HEK293 (cell line): Measurements from ENCODE around the gene MAGEA10.

Source experiments
- YY1 ChIP-seq: fragments of 450-650 bp; formaldehyde crosslinking; IDR thresholded peaks from 2 replicates; pipeline ENCODE4 v1.5.1; 2018; ENCODE audit warnings: missing biosample characterization, missing genetic modification characterization
- ZBTB1 ChIP-seq: fragments of 450-650 bp; formaldehyde crosslinking; IDR thresholded peaks from 2 replicates; pipeline ENCODE4 v1.5.1; 2016; ENCODE audit warnings: missing biosample characterization, missing genetic modification characterization
- ZBTB7A ChIP-seq: fragments of 450-650 bp; formaldehyde crosslinking; IDR thresholded peaks from 2 replicates; pipeline ENCODE4 v1.5.1; 2016; ENCODE audit warnings: low read depth, missing biosample characterization, missing genetic modification characterization
- ZFP41 ChIP-seq: fragments of 450-650 bp; formaldehyde crosslinking; IDR thresholded peaks from 2 replicates; pipeline ENCODE4 v1.5.1; 2016; ENCODE audit warnings: missing biosample characterization, missing genetic modification characterization, borderline replicate concordance
- ZNF10 ChIP-seq: fragments of 450-650 bp; formaldehyde crosslinking; IDR thresholded peaks from 2 replicates; pipeline ENCODE4 v1.5.1; 2017; ENCODE audit warnings: missing biosample characterization, missing genetic modification characterization
- ZNF404 ChIP-seq: fragments of 450-650 bp; formaldehyde crosslinking; IDR thresholded peaks from 2 replicates; pipeline ENCODE4 v1.5.1; 2017; ENCODE audit warnings: missing biosample characterization, missing genetic modification characterization
- TF ChIP-seq, protein P1 (sequence below): fragments of 450-650 bp; formaldehyde crosslinking; IDR thresholded peaks from 2 replicates; pipeline ENCODE4 v1.5.1; 2016; ENCODE audit warnings: missing biosample characterization, missing genetic modification characterization
- TF ChIP-seq, protein P2 (sequence below): fragments of 450-650 bp; formaldehyde crosslinking; IDR thresholded peaks from 2 replicates; pipeline ENCODE4 v1.5.1; 2016; ENCODE audit warnings: missing biosample characterization, missing genetic modification characterization, low read depth

DNA sequence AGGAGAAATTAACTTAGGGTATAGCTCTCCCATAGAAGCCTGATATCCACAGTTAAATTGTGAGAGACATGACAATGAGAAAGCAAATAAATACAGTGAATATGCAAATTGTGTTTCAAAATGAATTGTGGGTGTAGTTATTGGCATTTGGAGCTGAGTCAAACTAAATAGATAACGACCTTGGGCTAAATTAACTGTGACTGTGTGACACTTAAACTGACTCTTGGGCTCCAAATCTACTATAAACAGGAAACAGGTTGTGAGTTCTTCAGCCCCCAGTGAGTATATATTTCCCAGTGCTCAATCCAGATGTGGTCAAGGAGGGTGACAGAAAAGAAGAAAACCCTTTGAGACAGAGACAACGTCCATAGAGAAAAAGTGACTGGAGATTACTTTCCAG, 11.3 kb upstream of the MAGEA10 start:
- TF ChIP-seq ZNF10 (tag by site-specific recombination) (no peak), ZNF404 (tag by site-specific recombination) (no peak), ZBTB7A (tag by site-specific recombination) (no peak), ZFP41 (tag by site-specific recombination) (no peak), YY1 (no peak), ZBTB1 (no peak)
- TF ChIP-seq, protein P1, sequence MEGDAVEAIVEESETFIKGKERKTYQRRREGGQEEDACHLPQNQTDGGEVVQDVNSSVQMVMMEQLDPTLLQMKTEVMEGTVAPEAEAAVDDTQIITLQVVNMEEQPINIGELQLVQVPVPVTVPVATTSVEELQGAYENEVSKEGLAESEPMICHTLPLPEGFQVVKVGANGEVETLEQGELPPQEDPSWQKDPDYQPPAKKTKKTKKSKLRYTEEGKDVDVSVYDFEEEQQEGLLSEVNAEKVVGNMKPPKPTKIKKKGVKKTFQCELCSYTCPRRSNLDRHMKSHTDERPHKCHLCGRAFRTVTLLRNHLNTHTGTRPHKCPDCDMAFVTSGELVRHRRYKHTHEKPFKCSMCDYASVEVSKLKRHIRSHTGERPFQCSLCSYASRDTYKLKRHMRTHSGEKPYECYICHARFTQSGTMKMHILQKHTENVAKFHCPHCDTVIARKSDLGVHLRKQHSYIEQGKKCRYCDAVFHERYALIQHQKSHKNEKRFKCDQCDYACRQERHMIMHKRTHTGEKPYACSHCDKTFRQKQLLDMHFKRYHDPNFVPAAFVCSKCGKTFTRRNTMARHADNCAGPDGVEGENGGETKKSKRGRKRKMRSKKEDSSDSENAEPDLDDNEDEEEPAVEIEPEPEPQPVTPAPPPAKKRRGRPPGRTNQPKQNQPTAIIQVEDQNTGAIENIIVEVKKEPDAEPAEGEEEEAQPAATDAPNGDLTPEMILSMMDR (tag by site-specific recombination): no peak
- TF ChIP-seq, protein P2, sequence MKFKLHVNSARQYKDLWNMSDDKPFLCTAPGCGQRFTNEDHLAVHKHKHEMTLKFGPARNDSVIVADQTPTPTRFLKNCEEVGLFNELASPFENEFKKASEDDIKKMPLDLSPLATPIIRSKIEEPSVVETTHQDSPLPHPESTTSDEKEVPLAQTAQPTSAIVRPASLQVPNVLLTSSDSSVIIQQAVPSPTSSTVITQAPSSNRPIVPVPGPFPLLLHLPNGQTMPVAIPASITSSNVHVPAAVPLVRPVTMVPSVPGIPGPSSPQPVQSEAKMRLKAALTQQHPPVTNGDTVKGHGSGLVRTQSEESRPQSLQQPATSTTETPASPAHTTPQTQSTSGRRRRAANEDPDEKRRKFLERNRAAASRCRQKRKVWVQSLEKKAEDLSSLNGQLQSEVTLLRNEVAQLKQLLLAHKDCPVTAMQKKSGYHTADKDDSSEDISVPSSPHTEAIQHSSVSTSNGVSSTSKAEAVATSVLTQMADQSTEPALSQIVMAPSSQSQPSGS (tag by site-specific recombination): no peak
